HEK293T (cell line): ENCODE results near the gene ZIC1.

Experiments
- CTCF ChIA-PET: fragments of 350-600 bp; formaldehyde crosslinking; extraction: SDS; loops from one replicate; lab custom pipeline; 2021; ENCODE audit warnings: antibody characterized with exemption, inconsistent platforms; lab: Yijun Ruan, JAX
- POLR2A ChIA-PET: fragments of 350-600 bp; formaldehyde crosslinking; extraction: SDS; loops from one replicate; lab custom pipeline; 2020; ENCODE audit warnings: antibody characterized with exemption, inconsistent platforms; lab: Yijun Ruan, JAX
- DNase-seq: peaks from one replicate; pipeline ENCODE4 v3.0.0; 2012; ENCODE audit warnings: mixed read lengths; ENCODE audit errors: extremely low spot score
- ARNT ChIP-seq: fragments of 450-650 bp; IDR thresholded peaks from 2 replicates; pipeline ENCODE4 v1.6.1; 2017; ENCODE audit warnings: mild to moderate bottlenecking
- BHLHE40 ChIP-seq: fragments of 450-650 bp; IDR thresholded peaks from 2 replicates; pipeline ENCODE4 v1.6.1; 2016; ENCODE audit warnings: mild to moderate bottlenecking, moderate library complexity, borderline replicate concordance
- CTBP1 ChIP-seq: fragments of 450-650 bp; IDR thresholded peaks from 2 replicates; pipeline ENCODE4 v1.6.1; 2016; ENCODE audit warnings: borderline replicate concordance
- ELF4 ChIP-seq: fragments of 450-650 bp; IDR thresholded peaks from 2 replicates; pipeline ENCODE4 v1.6.1; 2017; ENCODE audit warnings: antibody characterized with exemption
- FOXA1 ChIP-seq: fragments of 450-650 bp; IDR thresholded peaks from 2 replicates; pipeline ENCODE4 v1.6.1; 2016; ENCODE audit warnings: mild to moderate bottlenecking
- FOXK2 ChIP-seq: fragments of 450-650 bp; IDR thresholded peaks from 2 replicates; pipeline ENCODE4 v1.6.1; 2016; ENCODE audit warnings: mild to moderate bottlenecking
- FOXM1 ChIP-seq: fragments of 450-650 bp; IDR thresholded peaks from 2 replicates; pipeline ENCODE4 v1.6.1; 2017; ENCODE audit warnings: mild to moderate bottlenecking, borderline replicate concordance
- HDGF ChIP-seq: fragments of 450-650 bp; IDR thresholded peaks from 2 replicates; pipeline ENCODE4 v1.6.1; 2017; ENCODE audit warnings: antibody characterized with exemption, borderline replicate concordance
- L3MBTL2 ChIP-seq: fragments of 450-650 bp; conservative IDR thresholded peaks from 2 replicates; pipeline ENCODE4 v1.6.1; 2016; ENCODE audit warnings: mild to moderate bottlenecking
- LEF1 ChIP-seq: fragments of 450-650 bp; IDR thresholded peaks from 2 replicates; pipeline ENCODE4 v1.6.1; 2017; ENCODE audit warnings: mild to moderate bottlenecking, borderline replicate concordance
- NFRKB ChIP-seq: fragments of 450-650 bp; IDR thresholded peaks from 2 replicates; pipeline ENCODE4 v1.6.1; 2016; ENCODE audit warnings: mild to moderate bottlenecking, moderate library complexity
- PKNOX1 ChIP-seq: fragments of 450-650 bp; IDR thresholded peaks from 2 replicates; pipeline ENCODE4 v1.6.1; 2016
- SP1 ChIP-seq: fragments of 450-650 bp; IDR thresholded peaks from 2 replicates; pipeline ENCODE4 v1.6.1; 2017
- SUZ12 ChIP-seq: fragments of 450-650 bp; IDR thresholded peaks from 2 replicates; pipeline ENCODE4 v1.6.1; 2016; ENCODE audit warnings: mild to moderate bottlenecking
- TARDBP ChIP-seq: fragments of 450-650 bp; IDR thresholded peaks from 2 replicates; pipeline ENCODE4 v1.6.1; 2016
- ZNF384 ChIP-seq: fragments of 450-650 bp; IDR thresholded peaks from 2 replicates; pipeline ENCODE4 v1.6.1; 2016

The ZIC1 gene

GRCh38 chr3:147418371-147418781 lies 9.2 kb downstream of the ZIC1 start:
- POLR2A ChIA-PET, result no interaction called here
- TF ChIP-seq FOXK2 (no peak), FOXA1 (no peak), LEF1 (no peak), BHLHE40 (no peak), L3MBTL2 (no peak), PKNOX1 (no peak), ARNT (no peak), FOXM1 (no peak), ZNF384 (no peak), SP1 (no peak), HDGF (no peak), CTBP1 (no peak), NFRKB (no peak)
- CTCF ChIA-PET, result no interaction called here
- DNase-seq, result no peak

- DNase-seq, result no peak
- POLR2A ChIA-PET, result no interaction called here
Observed at GRCh38 chr3:147418808-147419701, 9.9 kb downstream of the ZIC1 start.

GRCh38 chr3:147419781-147420224 lies 10.6 kb downstream of the ZIC1 start:
- CTCF ChIA-PET, result no interaction called here

More at GRCh38 chr3:147418808-147419701, 9.9 kb downstream of the ZIC1 start:
- CTCF ChIA-PET, result no interaction called here
- TF ChIP-seq FOXM1 (no peak), SP1 (no peak), SUZ12 (no peak)

GRCh38 chr3:147420353-147421183 lies 11.4 kb downstream of the ZIC1 start:
- POLR2A ChIA-PET, result no interaction called here
- no peak for TF ChIP-seq HDGF
- TF ChIP-seq FOXA1, result no peak
- no peak for TF ChIP-seq NFRKB
- TF ChIP-seq TARDBP, result no peak
- no peak for TF ChIP-seq ZNF384
- no peak for TF ChIP-seq L3MBTL2
- no peak for TF ChIP-seq FOXM1
- no peak for TF ChIP-seq LEF1
- no peak for DNase-seq
- CTCF ChIA-PET, result no interaction called here

More at GRCh38 chr3:147419781-147420224, 10.6 kb downstream of the ZIC1 start:
- TF ChIP-seq LEF1, result no peak
- TF ChIP-seq FOXK2, result no peak
- TF ChIP-seq NFRKB, result no peak
- TF ChIP-seq L3MBTL2, result no peak
- TF ChIP-seq BHLHE40, result no peak
- TF ChIP-seq PKNOX1, result no peak
- no peak for TF ChIP-seq ZNF384
- TF ChIP-seq FOXA1, result no peak
- TF ChIP-seq CTBP1, result no peak
- no peak for TF ChIP-seq ARNT
- no peak for TF ChIP-seq HDGF
- no peak for TF ChIP-seq FOXM1
- no peak for TF ChIP-seq SP1
- TF ChIP-seq ELF4, result no peak
- TF ChIP-seq SUZ12, result no peak
- no peak for TF ChIP-seq TARDBP
- POLR2A ChIA-PET, result no interaction called here
- DNase-seq, result no peak

- CTCF ChIA-PET, result no interaction called here
- no peak for DNase-seq
- POLR2A ChIA-PET, result no interaction called here
- TF ChIP-seq L3MBTL2 (no peak), FOXK2 (no peak), FOXM1 (no peak), SUZ12 (no peak), TARDBP (no peak), BHLHE40 (no peak), FOXA1 (no peak), PKNOX1 (no peak), ELF4 (no peak), ZNF384 (no peak), SP1 (no peak), NFRKB (no peak), HDGF (no peak), LEF1 (no peak), ARNT (no peak), CTBP1 (no peak)
Observed at GRCh38 chr3:147421184-147421912, 12.2 kb downstream of the ZIC1 start.
